GM21619 (cell line): ENCODE measurements around the gene POLR3C.
A peak's percentile ranks its signal among the peaks of the same experiment; 100 is the strongest.
"Not testable (repeated sequence)": the region's sequence is repeated elsewhere in the genome, so short reads cannot be mapped to it uniquely, and the experiment has no call there.

Source experiments
- ATAC-seq: cut with Tn5 transposase; IDR thresholded peaks from one replicate; pipeline ENCODE4 v1.9.1; 2021; ENCODE audit not compliant: unreplicated experiment

The POLR3C gene, protein sequence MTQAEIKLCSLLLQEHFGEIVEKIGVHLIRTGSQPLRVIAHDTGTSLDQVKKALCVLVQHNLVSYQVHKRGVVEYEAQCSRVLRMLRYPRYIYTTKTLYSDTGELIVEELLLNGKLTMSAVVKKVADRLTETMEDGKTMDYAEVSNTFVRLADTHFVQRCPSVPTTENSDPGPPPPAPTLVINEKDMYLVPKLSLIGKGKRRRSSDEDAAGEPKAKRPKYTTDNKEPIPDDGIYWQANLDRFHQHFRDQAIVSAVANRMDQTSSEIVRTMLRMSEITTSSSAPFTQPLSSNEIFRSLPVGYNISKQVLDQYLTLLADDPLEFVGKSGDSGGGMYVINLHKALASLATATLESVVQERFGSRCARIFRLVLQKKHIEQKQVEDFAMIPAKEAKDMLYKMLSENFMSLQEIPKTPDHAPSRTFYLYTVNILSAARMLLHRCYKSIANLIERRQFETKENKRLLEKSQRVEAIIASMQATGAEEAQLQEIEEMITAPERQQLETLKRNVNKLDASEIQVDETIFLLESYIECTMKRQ

DNA sequence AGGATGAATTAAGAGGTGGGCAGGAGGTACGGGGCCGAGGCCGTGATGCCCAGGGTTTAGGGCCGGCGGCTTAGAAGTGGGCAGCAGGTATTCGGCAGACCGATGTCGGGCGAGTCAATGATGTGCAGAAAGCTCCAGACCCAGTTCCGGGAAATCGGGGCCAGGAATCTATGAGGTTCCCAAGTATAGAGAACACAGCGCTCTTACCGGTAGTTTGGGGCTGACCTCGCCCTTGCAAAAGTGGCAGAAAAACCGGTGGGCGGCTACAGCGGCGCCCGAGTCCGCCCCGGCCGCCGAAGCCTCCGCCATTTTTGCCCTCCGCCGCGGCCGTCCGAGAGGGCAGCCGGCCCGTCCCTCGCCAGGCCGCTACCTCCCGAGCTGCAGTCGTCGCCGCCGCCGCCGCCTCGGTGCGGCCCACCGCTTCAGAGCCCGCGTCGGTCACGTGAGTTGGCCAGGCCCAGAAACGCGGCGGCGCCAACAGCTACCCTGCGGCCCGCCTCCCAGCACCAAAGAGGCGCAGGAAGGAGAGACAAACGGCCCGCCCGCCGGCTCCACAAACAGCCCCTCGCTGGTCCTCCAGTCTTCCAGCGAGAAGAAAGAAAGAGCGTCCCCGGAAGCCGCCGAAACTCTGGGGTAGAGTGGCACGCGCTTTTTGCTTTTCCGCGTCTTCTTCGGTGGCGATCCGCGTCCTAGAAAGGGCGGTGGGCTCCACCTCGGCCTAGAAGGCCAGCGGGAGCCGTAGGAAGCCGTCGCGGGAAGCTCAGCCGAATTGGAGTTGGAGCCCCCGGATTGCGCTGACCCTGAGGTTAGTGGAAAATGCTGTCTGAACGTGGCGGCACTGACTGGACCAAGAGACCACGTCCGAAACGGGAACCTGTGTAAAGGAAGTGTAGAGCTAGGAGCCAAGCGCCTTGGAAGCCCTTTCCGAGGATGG is at the start of gene POLR3C, which contains the start of gene RNF115:
TSS of gene POLR3C (plus strand) at position 636 of the 934 bp plus-strand sequence. CDS start 1,577 bp downstream, outside the sequence.
TSS of gene RNF115 (minus strand) at position 531 of the 934 bp plus-strand sequence. CDS start at position 309, 222 bp downstream.
- ATAC-seq, result peak; percentile 87

DNA sequence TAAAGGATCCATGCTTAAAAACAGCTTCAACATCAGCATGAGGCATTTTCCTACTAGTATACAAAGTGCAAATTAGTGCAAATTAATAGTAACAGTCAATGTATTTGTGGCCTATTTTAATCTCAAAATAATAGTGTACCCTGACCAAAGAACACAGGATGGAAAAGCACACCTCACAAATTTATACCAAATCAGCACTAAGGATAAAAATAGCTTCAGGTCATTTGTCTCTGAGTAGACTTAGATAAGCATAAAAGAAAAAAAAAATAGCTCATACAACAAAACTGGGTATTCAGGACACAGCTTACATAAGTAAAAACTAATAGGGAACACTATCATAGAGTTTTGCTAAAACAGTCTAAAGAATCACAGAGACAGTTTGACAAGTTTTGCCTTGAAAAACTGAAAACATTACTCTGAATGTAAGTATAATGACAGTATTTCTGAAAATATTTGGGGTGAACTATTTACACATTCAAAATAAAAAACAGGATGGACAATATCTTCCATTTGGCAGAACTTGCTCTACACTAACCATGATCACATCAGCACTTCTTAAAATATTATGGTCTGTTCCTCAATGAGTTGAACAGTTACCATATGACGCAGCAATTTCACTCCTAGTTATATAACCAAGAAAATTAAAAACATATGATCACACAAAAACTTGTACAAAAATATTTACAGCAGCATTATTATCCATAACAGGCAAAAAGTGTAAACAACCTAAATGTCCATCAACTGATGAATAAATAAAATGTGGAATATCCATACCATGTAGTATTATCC is 46.4 kb upstream of the POLR3C start:
- ATAC-seq, result no peak

DNA sequence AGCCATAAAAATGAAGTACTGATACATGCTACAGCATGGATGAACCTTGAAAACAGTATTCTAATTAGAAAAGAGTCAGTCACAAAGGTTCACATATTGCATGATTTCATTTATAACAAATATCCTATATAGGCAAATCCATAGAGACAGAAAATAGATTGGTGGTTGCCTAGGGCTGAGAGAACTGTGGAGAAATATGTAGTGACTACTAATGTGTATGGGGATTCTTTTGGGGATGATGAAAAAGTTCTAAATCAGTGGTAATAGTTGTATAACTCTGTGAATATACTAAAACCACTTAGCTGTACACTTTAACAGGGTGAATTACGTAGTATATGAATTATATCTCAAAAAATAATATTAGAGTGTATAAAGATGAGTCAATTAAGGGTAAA is 45.9 kb upstream of the POLR3C start:
- ATAC-seq, result no peak

DNA sequence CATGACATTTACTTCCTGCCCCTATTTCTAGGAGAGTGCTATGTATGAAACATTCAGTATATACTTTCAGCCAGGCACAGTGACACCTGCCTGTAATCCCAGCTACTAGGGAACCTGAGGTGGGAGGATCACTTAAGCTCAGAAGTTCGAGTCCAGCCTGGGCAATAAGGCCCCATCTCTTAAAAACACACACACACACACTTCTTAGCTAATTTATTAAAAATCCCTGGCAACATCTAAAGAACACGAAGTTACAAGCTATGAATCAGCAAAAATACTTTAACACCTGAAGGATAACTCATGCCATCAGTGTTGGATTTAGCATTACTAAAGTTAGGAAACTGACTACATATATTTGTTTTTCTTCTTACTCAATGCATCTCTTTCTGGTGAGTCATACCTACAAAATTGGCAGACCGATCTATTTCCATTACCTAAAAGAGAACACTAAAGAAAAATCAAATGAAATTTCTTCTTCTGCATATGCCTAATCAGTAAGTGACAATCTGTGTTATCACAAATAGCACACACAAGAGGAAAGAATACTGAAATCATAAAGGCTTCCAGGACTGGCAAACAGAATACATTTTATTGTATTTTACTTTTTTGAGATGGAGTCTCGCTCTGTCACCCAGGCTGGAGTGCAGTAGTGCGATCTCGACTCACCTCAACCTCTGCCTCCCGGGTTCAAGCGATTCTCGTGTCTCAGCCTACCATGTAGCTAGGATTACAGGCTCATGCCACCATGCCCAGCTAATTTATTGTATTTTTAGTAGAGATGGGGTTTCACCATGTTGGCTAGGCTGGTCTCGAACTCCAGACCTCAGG is 41.5 kb upstream of the POLR3C start:
- ATAC-seq, result no peak

DNA sequence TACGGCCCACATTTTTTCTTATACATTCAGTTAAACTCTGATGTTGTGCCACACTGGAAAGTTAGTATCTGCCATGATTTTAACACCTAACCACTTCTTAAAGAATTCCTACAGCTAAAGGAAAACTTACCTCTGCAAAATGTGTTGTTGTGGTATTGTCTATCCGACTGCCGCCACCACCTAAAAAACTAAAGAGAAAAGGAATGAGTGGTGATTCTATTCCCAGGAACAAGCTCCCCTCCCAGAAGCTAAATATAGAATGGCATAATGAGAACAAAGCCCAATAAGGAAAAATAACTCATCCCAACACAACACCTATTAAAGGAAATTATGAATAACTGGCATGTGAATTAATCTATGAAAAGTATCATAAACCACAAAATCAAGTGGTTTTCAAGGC is 39.6 kb upstream of the POLR3C start:
- ATAC-seq, result no peak

DNA sequence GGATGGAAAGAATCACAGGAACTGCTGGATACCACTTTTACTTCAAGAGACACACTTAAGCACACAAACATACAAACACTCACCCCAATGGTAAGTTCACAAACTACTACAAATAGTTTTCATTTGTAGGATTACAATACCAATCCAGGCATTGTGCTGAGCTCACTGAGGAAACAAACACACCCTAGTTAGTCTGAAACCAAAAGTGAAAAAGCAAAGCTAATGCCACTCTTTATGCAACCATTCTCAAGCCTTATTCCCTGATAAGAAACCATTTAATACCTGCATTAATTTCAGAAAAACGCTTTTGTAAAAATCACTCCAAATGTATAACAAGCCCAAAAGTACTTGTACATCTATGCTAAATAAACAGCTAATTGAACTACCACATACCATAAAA is 38.5 kb upstream of the POLR3C start:
- ATAC-seq, result no peak

DNA sequence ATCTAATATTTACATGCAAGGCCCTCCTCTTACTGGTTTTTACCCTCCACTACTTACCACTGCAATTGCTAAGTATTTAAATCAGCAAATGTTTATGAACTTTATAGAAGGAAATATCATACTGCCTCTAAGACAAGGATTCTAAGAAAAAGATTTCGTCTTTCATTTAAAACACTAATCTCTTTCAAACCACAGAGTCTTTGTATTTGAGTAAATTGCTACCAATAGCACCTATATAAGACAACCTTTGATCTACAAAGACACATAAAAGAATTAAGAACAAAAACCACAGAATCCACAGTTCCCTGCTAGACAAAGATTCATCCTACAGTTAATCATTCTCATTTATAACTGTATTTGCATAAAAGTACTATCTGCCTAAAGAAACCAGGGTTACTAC is 37.7 kb upstream of the POLR3C start:
- ATAC-seq, result no peak

DNA sequence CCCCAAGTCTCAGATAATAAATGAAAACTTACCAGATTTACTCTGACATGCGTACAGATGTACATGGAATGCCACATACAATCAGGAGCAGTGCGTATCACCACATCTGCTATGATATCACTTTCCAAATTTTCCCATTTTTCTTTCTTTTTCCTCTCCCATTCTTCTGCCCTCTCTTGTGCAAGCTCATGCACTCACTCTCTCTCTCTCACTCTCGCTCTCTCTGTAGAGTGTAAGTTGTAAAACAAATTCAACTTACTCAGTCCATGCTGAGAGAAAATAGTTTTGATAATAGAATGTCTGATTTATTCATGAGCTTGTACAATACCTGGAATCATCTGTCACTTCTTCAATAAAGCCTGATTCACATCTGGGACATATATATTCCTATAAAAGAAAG is 35.4 kb upstream of the POLR3C start:
- ATAC-seq, result no peak

DNA sequence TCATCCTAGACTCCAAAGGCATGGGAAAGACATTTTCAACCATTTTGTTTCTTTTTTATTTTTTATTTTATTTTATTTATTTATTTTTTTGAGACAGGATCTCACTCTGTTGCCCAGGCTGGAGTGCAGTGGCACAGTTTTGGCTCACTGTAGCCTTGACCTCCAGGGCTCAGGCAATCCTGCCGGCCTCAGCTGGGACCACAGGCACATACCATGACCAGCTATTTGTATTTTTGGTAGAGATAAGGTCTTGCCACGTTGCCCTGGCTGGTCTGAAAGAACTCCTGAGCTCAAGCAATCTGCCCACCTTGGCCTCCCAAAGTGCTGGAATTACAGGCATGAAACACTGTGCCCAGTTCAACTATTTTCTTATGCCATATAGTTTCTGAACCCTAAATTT is 32.1 kb upstream of the POLR3C start:
- ATAC-seq, result not testable (repeated sequence)

DNA sequence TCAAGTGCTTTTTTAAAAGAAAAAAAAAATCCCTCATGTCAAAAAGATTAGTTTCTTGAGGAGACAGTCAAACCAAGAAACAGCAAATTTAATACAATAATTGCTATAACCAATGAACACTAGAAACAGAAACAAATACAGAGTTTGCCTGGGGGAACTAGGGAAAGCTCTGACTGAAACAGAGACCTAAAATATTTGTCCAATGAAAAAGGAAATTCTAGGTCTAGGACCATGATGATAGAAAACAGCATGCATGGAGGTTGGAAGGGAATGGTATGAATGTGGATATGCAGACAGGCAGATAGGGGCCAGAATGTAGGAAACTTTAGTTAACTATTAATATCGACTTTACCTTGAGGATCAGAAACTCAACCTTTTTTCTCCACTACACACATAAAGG is 31.5 kb upstream of the POLR3C start:
- no peak for ATAC-seq

DNA sequence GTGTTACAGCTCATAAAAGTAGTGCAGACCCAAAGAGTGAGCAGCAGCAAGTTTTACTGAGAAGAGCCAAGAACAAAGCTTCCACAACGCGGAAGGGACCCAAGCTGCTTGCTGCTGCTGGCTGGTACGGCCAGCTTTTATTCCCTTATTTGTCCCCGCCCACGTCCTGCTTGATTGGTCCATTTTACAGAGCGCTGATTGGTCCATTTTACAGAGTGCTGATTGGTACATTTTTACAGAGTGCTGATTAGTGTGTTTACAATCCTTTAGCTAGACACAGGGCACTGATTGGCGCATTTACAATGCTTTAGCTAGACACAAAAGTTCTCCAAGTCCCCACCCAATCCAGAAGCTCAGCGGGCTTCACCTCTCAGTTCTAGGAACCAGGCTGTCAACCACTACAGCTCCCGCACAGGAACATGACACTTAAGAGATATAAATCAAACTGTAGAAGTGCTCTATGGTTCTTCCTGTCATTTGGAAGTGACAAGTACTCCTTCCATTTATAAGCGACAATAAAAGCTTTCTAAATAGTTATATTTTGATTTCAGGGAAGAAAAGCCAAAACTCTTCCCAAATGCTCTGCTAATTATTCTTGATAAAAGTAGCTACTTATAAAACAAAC is 28.6 kb upstream of the POLR3C start:
- no peak for ATAC-seq

DNA sequence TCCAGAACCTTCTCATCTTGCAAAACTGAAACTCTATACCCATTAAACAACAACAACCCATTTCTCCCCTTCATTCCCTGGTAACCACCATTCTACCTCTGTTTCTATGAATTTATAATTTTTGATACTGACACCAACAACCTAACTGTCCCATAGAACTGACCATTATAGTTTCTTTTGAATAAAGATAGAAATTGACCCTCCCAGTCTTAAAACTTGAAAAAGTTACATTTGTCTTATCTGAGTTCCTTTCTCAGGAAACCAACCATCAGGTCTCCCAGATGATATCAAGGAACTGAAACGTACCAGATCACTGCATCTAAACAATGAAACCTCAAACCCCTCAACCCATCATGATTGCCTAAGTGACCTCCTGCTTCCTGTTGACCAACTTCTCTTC is 27.2 kb upstream of the POLR3C start:
- no peak for ATAC-seq

DNA sequence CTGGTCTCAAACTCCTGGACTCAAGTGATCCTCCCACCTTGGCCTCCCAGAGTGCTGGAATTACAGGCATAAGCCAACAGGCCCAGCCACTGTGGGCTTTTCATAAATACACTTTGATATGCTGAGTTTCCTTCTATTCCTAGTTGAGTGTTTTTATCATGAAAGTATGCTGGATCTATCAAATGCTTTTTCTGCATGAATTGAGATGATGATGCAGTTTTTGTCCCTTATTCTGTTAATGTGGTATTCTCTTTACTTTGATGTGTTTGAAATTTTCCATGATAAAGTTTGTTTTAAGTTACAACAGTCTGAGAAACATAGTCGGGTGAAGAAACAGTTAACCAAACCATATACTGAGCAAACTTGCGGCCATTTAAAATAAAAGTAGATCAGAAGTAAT is 24.2 kb upstream of the POLR3C start:
- no peak for ATAC-seq

DNA sequence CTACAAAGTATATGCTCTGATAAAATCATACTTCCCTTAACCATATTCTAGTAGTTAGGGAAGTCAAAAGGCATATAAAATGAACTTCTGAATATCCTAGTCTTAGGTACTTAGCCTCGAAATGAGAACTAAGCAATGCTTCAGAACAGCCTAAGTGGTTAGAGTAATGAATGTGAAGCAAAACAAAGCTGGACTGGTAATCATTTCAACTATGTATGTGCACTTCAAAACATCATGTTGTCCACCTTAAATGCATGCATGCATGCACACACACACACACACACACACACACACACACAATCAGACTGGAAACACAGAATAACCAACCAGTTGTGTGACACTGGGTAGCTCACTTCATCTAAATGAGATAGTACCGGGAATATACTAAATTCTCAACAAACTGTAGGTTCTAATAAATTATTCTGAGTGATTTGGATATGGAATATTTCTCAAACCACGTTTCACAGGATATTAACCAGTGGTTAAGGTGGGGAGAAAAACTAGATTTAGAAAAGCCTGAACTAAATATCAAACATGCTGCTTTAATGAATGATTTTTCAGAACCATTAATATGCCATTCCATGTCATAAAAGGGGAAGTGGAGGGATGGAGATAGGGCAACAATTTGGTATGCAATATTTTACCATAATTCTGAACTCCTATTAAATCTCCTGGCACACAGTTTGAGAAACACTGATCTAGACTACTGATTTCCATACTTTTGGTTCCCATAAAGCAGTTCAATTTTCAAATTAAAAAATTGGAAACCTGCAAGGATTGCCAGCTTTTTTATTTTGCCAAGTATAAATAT is 19.6 kb upstream of the POLR3C start:
- ATAC-seq, result no peak

DNA sequence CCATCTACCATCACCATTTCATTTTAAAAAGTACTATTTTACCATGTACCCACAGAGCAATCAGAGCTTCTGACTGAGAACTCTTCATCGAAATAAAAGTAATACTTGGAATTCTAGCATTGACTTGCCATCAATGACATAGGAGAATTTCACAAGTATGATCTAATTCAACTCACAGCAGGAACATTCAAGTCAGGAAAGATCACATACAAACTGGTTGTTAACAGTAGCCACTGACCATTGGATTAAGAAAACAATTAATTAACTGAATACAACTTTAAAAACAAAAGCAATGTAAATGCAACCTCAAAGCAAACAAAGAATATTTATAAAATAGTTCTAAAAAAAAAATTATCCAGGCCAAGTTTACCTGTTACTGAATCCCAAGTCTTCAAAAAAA is 18.9 kb upstream of the POLR3C start:
- no peak for ATAC-seq

DNA sequence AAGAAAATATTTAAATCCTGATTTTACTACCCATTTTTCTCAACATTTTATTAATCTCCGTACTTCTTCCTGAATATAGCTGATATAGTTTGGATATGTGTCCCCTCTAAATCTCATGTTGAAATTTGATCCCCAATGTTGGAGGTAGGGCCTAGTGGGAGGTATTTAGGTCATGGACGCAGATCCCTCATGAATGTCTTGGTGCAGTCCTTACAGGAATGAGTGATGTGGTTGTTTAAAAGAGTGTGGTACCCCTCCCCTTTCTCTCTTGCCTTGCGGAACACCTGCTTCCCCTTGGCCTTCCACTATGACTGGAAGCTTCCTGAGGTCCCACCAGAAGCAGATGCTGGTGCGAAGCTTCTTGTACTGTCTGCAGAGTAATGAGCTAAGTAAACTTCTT is 17.6 kb upstream of the POLR3C start:
- ATAC-seq, result no peak

DNA sequence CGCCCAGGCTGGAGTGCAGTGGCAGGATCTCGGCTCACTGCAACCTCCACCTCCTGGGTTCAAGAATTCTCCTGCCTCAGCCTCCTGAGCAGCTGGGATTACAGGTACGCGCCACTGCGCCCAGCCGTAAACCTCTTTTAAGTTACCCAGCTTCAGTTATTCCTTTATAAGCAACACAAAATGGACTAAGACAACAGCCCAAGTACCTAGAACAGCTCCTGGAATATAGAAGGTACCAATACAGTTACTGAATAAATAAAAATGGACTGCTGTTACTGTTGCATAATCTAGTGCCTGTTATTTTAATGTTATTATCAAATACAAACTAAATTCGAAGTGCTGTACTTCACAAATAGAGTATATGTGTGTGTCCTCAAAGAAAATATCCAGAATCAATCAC is 17.2 kb upstream of the POLR3C start:
- ATAC-seq, result no peak

DNA sequence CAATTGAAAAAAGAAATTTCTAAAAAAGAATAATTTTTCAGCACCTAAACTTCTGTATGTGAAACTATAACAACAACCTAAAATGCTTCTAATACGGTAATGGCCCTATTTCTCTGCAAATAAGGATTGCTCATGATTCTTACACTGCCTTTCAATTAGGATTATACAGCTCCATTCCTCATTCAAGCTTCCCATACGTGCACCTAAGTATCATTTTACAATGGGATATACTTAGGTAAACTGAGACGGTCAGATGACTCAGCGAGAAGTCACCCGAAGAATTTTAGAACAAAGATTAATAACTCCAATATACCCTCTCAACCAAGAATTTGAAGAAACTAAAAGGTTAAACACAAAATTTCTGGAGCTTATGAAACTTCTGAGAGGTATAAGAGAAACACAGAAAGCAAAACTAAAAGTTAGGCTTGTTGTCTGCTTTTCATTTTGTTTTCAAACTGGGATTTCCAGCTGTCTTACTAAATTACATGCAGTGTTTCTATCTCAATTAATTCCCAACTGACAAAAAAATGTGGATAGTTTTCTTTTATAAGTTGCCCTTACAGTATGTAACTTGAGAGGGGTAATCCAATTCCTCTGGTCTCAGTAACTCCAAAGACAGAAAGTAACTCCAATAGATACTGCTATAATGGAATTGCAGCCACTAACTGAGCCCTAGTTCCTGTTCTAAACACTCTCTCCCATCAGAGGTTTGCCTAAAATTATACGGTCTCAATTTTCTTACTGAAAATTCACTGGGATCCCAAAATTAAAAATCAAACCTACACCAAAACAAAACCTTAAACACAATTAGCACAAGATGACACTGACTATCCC is 10.8 kb upstream of the POLR3C start:
- not testable (repeated sequence) for ATAC-seq
